Tibial artery (tissue), 4 donors: Measurements from ENCODE around the gene C4A.
A peak's percentile ranks its signal among the peaks of the same experiment; 100 is the strongest.
"Not testable (repeated sequence)": the region's sequence is repeated elsewhere in the genome, so short reads cannot be mapped to it uniquely, and the experiment has no call there.

ENCODE experiments used
- DNase-seq, 2 donors: peaks; one replicate each; pipeline ENCODE4 v3.0.0-alpha.2; 2019
- H3K27ac ChIP-seq, 2 donors: fragments of 200-600 bp; sonication (generic) in 1 of 2; 1 replicate in 1 of 2; 2 replicates in 1 of 2; pipeline ENCODE4 v1.5.1; 2018 to 2019; ENCODE audit warnings: mild to moderate bottlenecking in 1 of 2
- H3K27me3 ChIP-seq, 2 donors: fragments of 200-600 bp; sonication (generic) in 1 of 2; one replicate each; pipeline versions ENCODE4 v1.5.1 to v1.6.0; 2016 to 2019
- H3K36me3 ChIP-seq, 3 donors: fragments of 200-600 bp; sonication (generic) in 2 of 3; one replicate each; pipeline ENCODE4 v1.5.1; 2016 to 2019; ENCODE audit warnings: mild to moderate bottlenecking in 2 of 3
- H3K4me1 ChIP-seq, 4 donors: fragments of 200-600 bp; sonication (generic) in 2 of 4; 1 replicate in 3 of 4; 2 replicates in 1 of 4; pipeline ENCODE4 v1.5.1; 2016 to 2019
- H3K4me3 ChIP-seq, 2 donors: fragments of 200-600 bp; sonication (generic) in 1 of 2; 1 replicate in 1 of 2; 2 replicates in 1 of 2; pipeline ENCODE4 v1.5.1; 2018 to 2019; ENCODE audit warnings: mild to moderate bottlenecking in 2 of 2
- H3K9me3 ChIP-seq, 3 donors: fragments of 200-600 bp; sonication (generic) in 1 of 3; one replicate each; pipeline ENCODE4 v1.5.1; 2016 to 2019
- intact Hi-C: fragments of 100-400 bp; cut with DNase I; formaldehyde crosslinking; loops from one replicate; pipeline ENCODE4 v1.15.0; 2023; ENCODE audit warnings: low total_unique reads
- TF ChIP-seq, protein P1 (sequence below), 2 experiments: fragments of 200-600 bp in 1 of 2; fragments of 450-650 bp in 1 of 2; IDR thresholded peaks; one replicate each; pipeline ENCODE4 v1.5.1; 2017 to 2019; ENCODE audit warnings: antibody characterized with exemption in 2 of 2, mild to moderate bottlenecking in 1 of 2, moderate library complexity in 1 of 2

C4A gene

DNA sequence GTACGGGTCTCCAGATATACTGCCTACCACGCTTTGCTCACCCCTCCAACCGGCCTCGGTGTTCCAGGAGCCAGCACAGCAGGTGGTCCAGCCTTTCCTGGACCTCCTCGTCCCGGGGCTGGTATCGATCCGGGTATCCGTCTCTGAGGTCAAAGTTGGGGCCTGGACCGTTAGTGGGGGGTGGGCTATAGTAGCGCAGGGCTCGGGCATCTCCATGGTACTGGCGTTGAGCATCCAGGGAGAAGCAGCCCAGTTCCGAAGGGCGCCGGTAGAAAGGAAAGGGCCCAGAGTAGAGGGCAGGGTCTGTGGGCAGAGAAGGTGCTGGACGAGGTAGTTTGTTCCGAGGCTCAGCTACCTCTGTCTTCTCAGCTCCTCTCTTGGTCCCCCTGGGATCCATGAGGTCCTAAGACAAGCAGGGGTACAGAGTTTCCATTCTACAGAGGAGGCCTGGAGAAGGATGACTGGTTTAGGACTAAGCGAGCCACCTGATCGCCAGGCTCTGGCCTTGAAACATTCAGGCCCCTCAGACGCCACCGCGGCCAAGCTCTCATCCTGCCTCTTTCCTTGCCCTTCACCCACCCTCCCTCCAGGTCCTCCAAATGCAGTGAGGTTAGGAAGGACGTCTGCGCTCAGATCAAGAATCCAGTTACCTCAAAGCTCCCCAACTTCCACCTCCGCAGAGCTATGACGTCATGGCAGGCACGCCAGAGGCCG is 10.4 kb upstream of the C4A start:
- intact Hi-C loops = no loop called here
- peaks cover 15 to 50% (median 37%) of the 10 kb centered on the region in 3 donors for H3K36me3 ChIP-seq
- no peak for DNase-seq

DNA sequence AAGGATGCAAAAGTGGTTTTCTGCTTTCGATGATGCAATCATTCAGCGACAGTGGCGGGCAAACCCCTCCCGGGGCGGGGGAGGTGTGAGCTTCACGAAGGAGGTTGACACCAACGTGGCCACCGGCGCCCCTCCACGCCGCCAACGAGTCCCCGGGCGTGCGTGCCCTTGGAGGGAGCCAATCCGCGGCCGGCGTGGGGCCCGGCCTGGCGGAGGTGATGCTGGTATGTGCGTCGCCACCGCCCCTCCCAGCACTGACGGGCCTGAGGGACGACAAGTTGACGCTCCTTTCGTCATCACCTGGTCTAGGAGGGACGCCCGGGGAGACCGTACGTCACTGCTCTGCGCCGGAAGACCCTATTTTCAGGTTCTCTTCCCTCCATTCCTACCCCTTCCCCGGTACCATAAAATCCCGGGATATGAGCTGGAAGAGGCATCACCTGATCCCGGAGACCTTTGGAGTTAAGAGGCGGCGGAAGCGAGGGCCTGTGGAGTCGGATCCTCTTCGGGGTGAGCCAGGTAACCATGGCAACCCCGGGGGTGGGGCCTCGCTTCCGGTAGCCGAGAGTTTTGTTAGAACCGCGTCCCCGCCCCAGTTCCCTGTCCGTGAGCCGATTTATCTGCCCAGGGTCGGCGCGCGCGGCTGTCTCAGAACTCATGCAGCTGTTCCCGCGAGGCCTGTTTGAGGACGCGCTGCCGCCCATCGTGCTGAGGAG is 9.7 kb upstream of the C4A start, which contains the start of gene DXO:
DXO (minus strand) TSS at position 146 of the 716 bp plus-strand sequence. CDS start 463 bp downstream, outside the sequence.
- TF ChIP-seq, protein P1, sequence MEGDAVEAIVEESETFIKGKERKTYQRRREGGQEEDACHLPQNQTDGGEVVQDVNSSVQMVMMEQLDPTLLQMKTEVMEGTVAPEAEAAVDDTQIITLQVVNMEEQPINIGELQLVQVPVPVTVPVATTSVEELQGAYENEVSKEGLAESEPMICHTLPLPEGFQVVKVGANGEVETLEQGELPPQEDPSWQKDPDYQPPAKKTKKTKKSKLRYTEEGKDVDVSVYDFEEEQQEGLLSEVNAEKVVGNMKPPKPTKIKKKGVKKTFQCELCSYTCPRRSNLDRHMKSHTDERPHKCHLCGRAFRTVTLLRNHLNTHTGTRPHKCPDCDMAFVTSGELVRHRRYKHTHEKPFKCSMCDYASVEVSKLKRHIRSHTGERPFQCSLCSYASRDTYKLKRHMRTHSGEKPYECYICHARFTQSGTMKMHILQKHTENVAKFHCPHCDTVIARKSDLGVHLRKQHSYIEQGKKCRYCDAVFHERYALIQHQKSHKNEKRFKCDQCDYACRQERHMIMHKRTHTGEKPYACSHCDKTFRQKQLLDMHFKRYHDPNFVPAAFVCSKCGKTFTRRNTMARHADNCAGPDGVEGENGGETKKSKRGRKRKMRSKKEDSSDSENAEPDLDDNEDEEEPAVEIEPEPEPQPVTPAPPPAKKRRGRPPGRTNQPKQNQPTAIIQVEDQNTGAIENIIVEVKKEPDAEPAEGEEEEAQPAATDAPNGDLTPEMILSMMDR (IDR thresholded peaks at IDR 0.05) = peak in 1 of 2 experiments; percentile 16
- peak; percentile 96 to 98 for DNase-seq
- no peaks in the 10 kb centered on the region for H3K9me3 ChIP-seq
- H3K4me3 ChIP-seq = peak within 1 kb of the TSS; percentile 72 to 75
- intact Hi-C loops = no loop called here
- peaks cover 8 to 48% (median 30%) of the 10 kb centered on the region in 3 donors for H3K36me3 ChIP-seq
- H3K27me3 ChIP-seq = no peaks in the 10 kb centered on the region
- peaks cover 0 to 36% (median 28%) of the 10 kb centered on the region in 4 donors for H3K4me1 ChIP-seq
- peak within 1 kb of the TSS; percentile 93 to 95 for H3K27ac ChIP-seq

More for the DNA sequence above, 10.4 kb upstream of the C4A start:
- Histone ChIP-seq H3K4me1 (peaks cover 0 to 36% (median 28%) of the 10 kb centered on the region in 4 donors), H3K4me3 (peak overlapping the region; percentile 72 to 75), H3K9me3 (no peaks in the 10 kb centered on the region), H3K27ac (peak overlapping the region; percentile 93 to 95), H3K27me3 (no peaks in the 10 kb centered on the region)
- TF ChIP-seq, protein P1 (IDR thresholded peaks at IDR 0.05) = no peak

DNA sequence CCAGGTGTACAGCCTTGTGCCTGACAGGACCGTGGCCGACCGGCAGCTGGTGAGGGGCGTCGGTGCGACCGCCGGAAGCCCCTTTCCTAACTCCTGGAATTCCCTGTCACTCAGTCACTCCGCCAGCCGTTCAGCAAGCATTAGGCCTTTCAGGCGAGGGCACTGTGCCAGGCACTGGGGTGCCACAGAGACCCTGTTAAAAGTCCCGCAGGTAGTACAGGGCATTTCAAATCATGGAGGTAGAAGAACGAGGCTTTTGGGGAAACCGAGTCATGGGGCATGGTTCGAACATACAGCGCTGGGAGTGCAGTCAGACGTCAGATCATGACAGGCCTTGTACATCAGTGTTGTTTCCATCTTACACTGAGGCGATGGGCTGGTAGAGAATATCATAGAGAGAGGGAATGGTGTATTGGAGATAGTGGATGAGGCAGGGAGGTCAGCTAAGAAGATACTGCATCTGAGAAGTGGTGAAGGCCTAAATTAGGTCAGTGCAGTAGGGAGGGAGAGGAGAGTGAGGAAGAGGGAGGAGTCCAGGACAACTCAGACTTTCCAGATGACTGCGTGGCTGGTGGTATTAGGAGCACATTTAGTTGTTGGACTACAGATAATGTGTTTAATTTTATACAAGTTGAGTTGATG is 9.0 kb upstream of the C4A start:
- Histone ChIP-seq H3K27ac (peak overlapping the region; percentile 93 to 95), H3K9me3 (no peaks in the 10 kb centered on the region), H3K4me1 (peaks cover 0 to 36% (median 28%) of the 10 kb centered on the region in 4 donors), H3K27me3 (no peaks in the 10 kb centered on the region), H3K4me3 (peak overlapping the region; percentile 72 to 75), H3K36me3 (peaks cover 2 to 41% (median 23%) of the 10 kb centered on the region in 3 donors)
- intact Hi-C loops = no loop called here
- TF ChIP-seq, protein P1 (IDR thresholded peaks at IDR 0.05) = no peak
- no peak for DNase-seq

DNA sequence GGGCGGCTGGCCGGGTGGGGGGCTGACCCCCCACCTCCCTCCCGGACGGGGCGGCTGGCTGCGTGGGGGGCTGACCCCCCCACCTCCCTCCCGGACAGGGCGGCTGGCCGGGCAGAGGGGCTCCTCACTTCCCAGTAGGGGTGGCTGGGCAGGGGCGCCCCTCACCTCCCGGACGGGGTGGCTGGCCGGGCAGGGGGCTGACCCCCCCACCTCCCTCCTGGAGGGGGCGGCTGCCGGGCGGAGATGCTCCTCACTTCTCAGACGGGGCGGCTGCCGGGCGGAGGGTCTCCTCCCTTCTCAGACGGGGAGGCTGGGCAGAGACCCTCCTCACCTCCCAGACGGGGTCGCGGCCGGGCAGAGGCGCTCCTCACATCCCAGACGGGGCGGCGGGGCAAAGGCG is 5.8 kb upstream of the C4A start:
- Histone ChIP-seq H3K4me1 (peaks cover 0 to 20% (median 15%) of the 10 kb centered on the region in 4 donors), H3K36me3 (peaks cover 13 to 32% (median 14%) of the 10 kb centered on the region in 3 donors)
- DNase-seq, intact Hi-C loops, H3K27ac ChIP-seq, H3K4me3 ChIP-seq, H3K9me3 ChIP-seq, H3K27me3 ChIP-seq: not testable (repeated sequence)

DNA sequence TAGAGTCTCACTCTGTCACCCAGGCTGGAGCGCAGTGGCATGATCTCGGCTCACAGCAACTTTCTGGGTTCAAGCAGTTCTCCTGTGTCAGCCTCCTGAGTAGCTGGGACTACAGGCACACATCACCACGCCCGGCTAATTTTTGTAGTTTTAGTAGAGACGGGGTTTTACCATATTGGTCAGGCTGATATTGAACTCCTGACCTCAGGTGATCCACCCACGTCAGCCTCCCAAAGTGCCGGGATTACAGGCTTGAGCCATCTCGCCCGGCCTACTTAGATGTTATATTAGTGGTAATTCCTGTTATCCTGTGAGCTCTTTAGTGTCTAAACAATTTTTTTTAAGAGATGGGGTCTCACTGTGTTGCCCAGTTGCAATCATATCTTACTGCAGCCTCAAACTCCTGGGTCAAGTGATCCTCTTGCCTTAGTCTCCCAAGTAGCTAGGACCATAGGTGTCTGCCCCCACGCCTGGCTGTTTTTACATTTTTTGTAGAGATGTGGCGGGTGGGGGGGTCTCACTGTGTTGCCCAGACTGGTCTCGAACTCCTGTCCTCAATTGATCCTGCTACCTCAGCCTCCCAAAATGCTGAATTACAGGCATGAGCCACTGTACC is 3.9 kb upstream of the C4A start:
- TF ChIP-seq, protein P1 (IDR thresholded peaks at IDR 0.05) = no peak
- Histone ChIP-seq H3K4me1 (peaks cover 0 to 11% (median 8%) of the 10 kb centered on the region in 4 donors), H3K9me3 (no peaks in the 10 kb centered on the region), H3K4me3 (no peak overlapping the region), H3K27me3 (no peaks in the 10 kb centered on the region), H3K27ac (no peak overlapping the region), H3K36me3 (peaks cover 13 to 32% (median 14%) of the 10 kb centered on the region in 3 donors)
- no peak for DNase-seq
- intact Hi-C loops = no loop called here
